ENCODE measurements around the gene NTN4.
A peak's percentile ranks its signal among the peaks of the same experiment; 100 is the strongest.
"Not testable (repeated sequence)": the region's sequence is repeated elsewhere in the genome, so short reads cannot be mapped to it uniquely, and the experiment has no call there.

The NTN4 gene

GRCh38 chr12:95812155-95812554, 21.6 kb upstream of the NTN4 start:
- H3K27ac ChIP-seq (ENCODE audit: low read length), result not testable (repeated sequence)

GRCh38 chr12:95810411-95810810, 19.8 kb upstream of the NTN4 start:
- H3K4me1 ChIP-seq (ENCODE audit: control insufficient read depth in 1 of 2, insufficient read depth in 2 of 2, low read length in 2 of 2), result peaks cover 0 to 2% of the 10 kb centered on the region in 2 donors
- no peaks in the 10 kb centered on the region for H3K27me3 ChIP-seq (ENCODE audit: low read depth, low read length)
- no peak overlapping the region for H3K4me3 ChIP-seq (ENCODE audit: low read depth in 1 of 2, low read length in 2 of 2)
- no peaks in the 10 kb centered on the region for H3K36me3 ChIP-seq (ENCODE audit: control insufficient read depth in 1 of 2, insufficient read depth in 2 of 2, low read length in 2 of 2)
- no peaks in the 10 kb centered on the region for H3K9me3 ChIP-seq (ENCODE audit: control insufficient read depth in 1 of 2, low read length in 2 of 2)
- no peak overlapping the region for H3K27ac ChIP-seq (ENCODE audit: low read length)

More at GRCh38 chr12:95812155-95812554, 21.6 kb upstream of the NTN4 start:
- H3K9me3 ChIP-seq (ENCODE audit: control insufficient read depth in 1 of 2, low read length in 2 of 2); H3K4me1 ChIP-seq (ENCODE audit: control insufficient read depth in 1 of 2, insufficient read depth in 2 of 2, low read length in 2 of 2); H3K36me3 ChIP-seq (ENCODE audit: control insufficient read depth in 1 of 2, insufficient read depth in 2 of 2, low read length in 2 of 2); H3K27me3 ChIP-seq (ENCODE audit: low read depth, low read length); H3K4me3 ChIP-seq (ENCODE audit: low read depth in 1 of 2, low read length in 2 of 2): not testable (repeated sequence)

GRCh38 chr12:95809000-95809680, 18.6 kb upstream of the NTN4 start:
- Histone ChIP-seq H3K36me3 (ENCODE audit: control insufficient read depth in 1 of 2, insufficient read depth in 2 of 2, low read length in 2 of 2) (no peaks in the 10 kb centered on the region), H3K9me3 (ENCODE audit: control insufficient read depth in 1 of 2, low read length in 2 of 2) (no peaks in the 10 kb centered on the region), H3K27me3 (ENCODE audit: low read depth, low read length) (no peaks in the 10 kb centered on the region)

GRCh38 chr12:95808146-95808545, 17.6 kb upstream of the NTN4 start:
- Histone ChIP-seq H3K4me3 (ENCODE audit: low read depth in 1 of 2, low read length in 2 of 2) (no peak overlapping the region), H3K27me3 (ENCODE audit: low read depth, low read length) (no peaks in the 10 kb centered on the region), H3K27ac (ENCODE audit: low read length) (no peak overlapping the region), H3K36me3 (ENCODE audit: control insufficient read depth in 1 of 2, insufficient read depth in 2 of 2, low read length in 2 of 2) (no peaks in the 10 kb centered on the region), H3K9me3 (ENCODE audit: control insufficient read depth in 1 of 2, low read length in 2 of 2) (no peaks in the 10 kb centered on the region), H3K4me1 (ENCODE audit: control insufficient read depth in 1 of 2, insufficient read depth in 2 of 2, low read length in 2 of 2) (peaks cover 0 to 5% of the 10 kb centered on the region in 2 donors)

More at GRCh38 chr12:95809000-95809680, 18.6 kb upstream of the NTN4 start:
- Histone ChIP-seq H3K27ac (ENCODE audit: low read length) (no peak overlapping the region), H3K4me1 (ENCODE audit: control insufficient read depth in 1 of 2, insufficient read depth in 2 of 2, low read length in 2 of 2) (peaks cover 0 to 5% of the 10 kb centered on the region in 2 donors), H3K4me3 (ENCODE audit: low read depth in 1 of 2, low read length in 2 of 2) (no peak overlapping the region)

- Histone ChIP-seq H3K4me1 (ENCODE audit: control insufficient read depth in 1 of 2, insufficient read depth in 2 of 2, low read length in 2 of 2) (peaks cover 0 to 14% of the 10 kb centered on the region in 2 donors), H3K9me3 (ENCODE audit: control insufficient read depth in 1 of 2, low read length in 2 of 2) (no peaks in the 10 kb centered on the region), H3K4me3 (ENCODE audit: low read depth in 1 of 2, low read length in 2 of 2) (no peak overlapping the region), H3K27me3 (ENCODE audit: low read depth, low read length) (no peaks in the 10 kb centered on the region), H3K27ac (ENCODE audit: low read length) (no peak overlapping the region), H3K36me3 (ENCODE audit: control insufficient read depth in 1 of 2, insufficient read depth in 2 of 2, low read length in 2 of 2) (no peaks in the 10 kb centered on the region)
These were observed 15.5 kb upstream of the NTN4 start for GRCh38 chr12:95805864-95806671.

- no peaks in the 10 kb centered on the region for H3K36me3 ChIP-seq (ENCODE audit: control insufficient read depth in 1 of 2, insufficient read depth in 2 of 2, low read length in 2 of 2)
- H3K9me3 ChIP-seq (ENCODE audit: control insufficient read depth in 1 of 2, low read length in 2 of 2), result no peaks in the 10 kb centered on the region
- H3K4me1 ChIP-seq (ENCODE audit: control insufficient read depth in 1 of 2, insufficient read depth in 2 of 2, low read length in 2 of 2), result peaks cover 0 to 14% of the 10 kb centered on the region in 2 donors
- no peak overlapping the region for H3K27ac ChIP-seq (ENCODE audit: low read length)
- no peaks in the 10 kb centered on the region for H3K27me3 ChIP-seq (ENCODE audit: low read depth, low read length)
- no peak overlapping the region for H3K4me3 ChIP-seq (ENCODE audit: low read depth in 1 of 2, low read length in 2 of 2)
These were observed 13.7 kb upstream of the NTN4 start for GRCh38 chr12:95804291-95804690.

- peaks cover 0 to 14% of the 10 kb centered on the region in 2 donors for H3K4me1 ChIP-seq (ENCODE audit: control insufficient read depth in 1 of 2, insufficient read depth in 2 of 2, low read length in 2 of 2)
- H3K36me3 ChIP-seq (ENCODE audit: control insufficient read depth in 1 of 2, insufficient read depth in 2 of 2, low read length in 2 of 2), result no peaks in the 10 kb centered on the region
- no peaks in the 10 kb centered on the region for H3K9me3 ChIP-seq (ENCODE audit: control insufficient read depth in 1 of 2, low read length in 2 of 2)
- H3K27me3 ChIP-seq (ENCODE audit: low read depth, low read length), result no peaks in the 10 kb centered on the region
- no peak overlapping the region for H3K27ac ChIP-seq (ENCODE audit: low read length)
- H3K4me3 ChIP-seq (ENCODE audit: low read depth in 1 of 2, low read length in 2 of 2), result no peak overlapping the region
These were observed 13.3 kb upstream of the NTN4 start for GRCh38 chr12:95803817-95804216.

- H3K4me3 ChIP-seq (ENCODE audit: low read depth in 1 of 2, low read length in 2 of 2), result no peak overlapping the region
- no peaks in the 10 kb centered on the region for H3K27me3 ChIP-seq (ENCODE audit: low read depth, low read length)
- H3K36me3 ChIP-seq (ENCODE audit: control insufficient read depth in 1 of 2, insufficient read depth in 2 of 2, low read length in 2 of 2), result no peaks in the 10 kb centered on the region
- peak overlapping the region; percentile 61 for H3K27ac ChIP-seq (ENCODE audit: low read length)
- no peaks in the 10 kb centered on the region for H3K9me3 ChIP-seq (ENCODE audit: control insufficient read depth in 1 of 2, low read length in 2 of 2)
- H3K4me1 ChIP-seq (ENCODE audit: control insufficient read depth in 1 of 2, insufficient read depth in 2 of 2, low read length in 2 of 2), result peaks cover 0 to 14% of the 10 kb centered on the region in 2 donors
These were observed 12.1 kb upstream of the NTN4 start for GRCh38 chr12:95802482-95803270.

- Histone ChIP-seq H3K27ac (ENCODE audit: low read length) (no peak overlapping the region), H3K9me3 (ENCODE audit: control insufficient read depth in 1 of 2, low read length in 2 of 2) (no peaks in the 10 kb centered on the region), H3K36me3 (ENCODE audit: control insufficient read depth in 1 of 2, insufficient read depth in 2 of 2, low read length in 2 of 2) (no peaks in the 10 kb centered on the region), H3K27me3 (ENCODE audit: low read depth, low read length) (no peaks in the 10 kb centered on the region), H3K4me3 (ENCODE audit: low read depth in 1 of 2, low read length in 2 of 2) (no peak overlapping the region), H3K4me1 (ENCODE audit: control insufficient read depth in 1 of 2, insufficient read depth in 2 of 2, low read length in 2 of 2) (peaks cover 0 to 2% of the 10 kb centered on the region in 2 donors)
These were observed 6.4 kb upstream of the NTN4 start for GRCh38 chr12:95796982-95797289.

GRCh38 chr12:95796225-95796981, 5.8 kb upstream of the NTN4 start:
- Histone ChIP-seq H3K27ac (ENCODE audit: low read length) (no peak overlapping the region), H3K36me3 (ENCODE audit: control insufficient read depth in 1 of 2, insufficient read depth in 2 of 2, low read length in 2 of 2) (no peaks in the 10 kb centered on the region), H3K4me3 (ENCODE audit: low read depth in 1 of 2, low read length in 2 of 2) (no peak overlapping the region), H3K9me3 (ENCODE audit: control insufficient read depth in 1 of 2, low read length in 2 of 2) (no peaks in the 10 kb centered on the region), H3K27me3 (ENCODE audit: low read depth, low read length) (peaks cover under 1% of the 10 kb centered on the region), H3K4me1 (ENCODE audit: control insufficient read depth in 1 of 2, insufficient read depth in 2 of 2, low read length in 2 of 2) (peaks cover 0 to 3% of the 10 kb centered on the region in 2 donors)

All from muscle layer of duodenum (tissue), 2 donors.